Measurements from ENCODE around the gene FSD1.
"Not testable (repeated sequence)": the region's sequence is repeated elsewhere in the genome, so short reads cannot be mapped to it uniquely, and the experiment has no call there.

FSD1 gene

DNA sequence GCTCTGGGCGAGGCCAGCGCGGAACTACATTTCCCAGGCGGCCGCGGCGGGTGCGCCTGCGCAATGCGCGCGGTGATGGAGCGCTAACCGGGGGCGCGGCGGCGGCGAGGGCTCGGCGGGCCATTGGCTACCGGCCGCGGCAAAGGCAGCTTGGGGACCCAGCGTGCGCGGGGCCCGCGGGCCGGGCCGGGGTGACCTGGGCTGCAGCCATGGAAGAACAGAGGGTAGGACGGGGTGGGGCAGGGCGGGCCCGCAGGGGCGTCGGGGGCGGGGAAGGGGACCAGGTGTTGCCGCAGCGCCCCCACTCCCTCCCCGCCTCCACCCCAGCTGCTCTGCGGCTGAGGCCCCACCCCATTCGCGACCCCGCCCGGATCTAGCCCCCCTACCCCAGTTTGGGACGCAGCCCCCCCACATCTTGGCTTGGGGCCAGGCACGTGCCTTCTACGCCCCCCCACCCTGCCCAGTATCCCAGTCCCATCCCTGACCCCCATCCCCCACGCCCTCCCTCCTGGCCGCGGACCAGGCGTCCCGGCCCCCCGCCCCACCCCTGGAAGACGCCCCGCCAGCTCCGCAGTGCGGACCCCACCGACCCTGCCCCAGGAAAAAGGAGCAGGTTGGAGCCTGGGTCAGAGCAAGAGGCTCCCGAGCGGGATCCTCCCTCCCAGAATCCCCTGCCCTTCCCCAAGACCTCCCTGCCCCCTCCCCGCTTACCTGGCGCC lies at the start of gene FSD1:
Gene FSD1, plus strand, starts transcription at position 61 of the 719 bp plus-strand sequence. Its CDS starts 149 bp downstream, at position 210.
- DNase-seq: peak; percentile 81

DNA sequence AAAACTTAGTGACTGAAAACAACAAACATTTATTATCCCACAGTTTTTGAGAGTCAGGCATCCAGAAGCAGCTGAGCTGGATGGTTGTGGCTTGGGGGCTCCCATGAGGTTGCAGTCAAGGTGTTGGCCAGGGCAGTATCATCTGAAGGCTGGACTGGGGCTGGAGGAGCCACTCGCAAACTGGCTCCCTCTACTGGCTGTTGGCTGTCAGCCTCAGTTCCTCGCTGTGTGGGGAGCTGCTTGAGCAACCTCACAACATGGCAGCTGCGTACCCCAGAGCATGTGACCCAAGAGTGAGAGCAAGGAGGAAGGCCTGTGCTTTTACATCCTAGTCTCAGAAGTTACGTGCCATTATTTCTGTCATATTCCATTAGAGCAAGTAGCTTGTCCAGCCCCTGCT lies 47.8 kb upstream of the FSD1 start:
- no peak for DNase-seq

DNA sequence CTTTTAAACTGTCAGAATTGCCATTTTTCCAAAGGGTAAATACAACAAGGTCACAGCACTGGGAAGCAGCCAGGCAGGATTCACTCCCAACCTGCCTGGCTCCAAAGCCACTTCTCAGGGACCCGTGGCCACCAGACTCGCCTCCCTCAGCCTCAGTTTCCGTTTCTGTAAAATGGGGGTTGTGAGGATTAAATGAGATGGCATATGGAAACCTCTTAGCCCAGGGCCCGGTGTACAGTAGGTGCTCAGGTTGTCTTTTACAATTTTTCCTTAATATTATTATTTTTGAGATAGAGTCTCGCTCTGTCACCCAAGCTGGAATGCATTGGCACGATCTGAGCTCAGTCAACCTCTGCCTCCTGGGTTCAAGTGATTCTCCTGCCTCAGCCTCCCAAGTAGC lies 47.4 kb upstream of the FSD1 start:
- DNase-seq: no peak

DNA sequence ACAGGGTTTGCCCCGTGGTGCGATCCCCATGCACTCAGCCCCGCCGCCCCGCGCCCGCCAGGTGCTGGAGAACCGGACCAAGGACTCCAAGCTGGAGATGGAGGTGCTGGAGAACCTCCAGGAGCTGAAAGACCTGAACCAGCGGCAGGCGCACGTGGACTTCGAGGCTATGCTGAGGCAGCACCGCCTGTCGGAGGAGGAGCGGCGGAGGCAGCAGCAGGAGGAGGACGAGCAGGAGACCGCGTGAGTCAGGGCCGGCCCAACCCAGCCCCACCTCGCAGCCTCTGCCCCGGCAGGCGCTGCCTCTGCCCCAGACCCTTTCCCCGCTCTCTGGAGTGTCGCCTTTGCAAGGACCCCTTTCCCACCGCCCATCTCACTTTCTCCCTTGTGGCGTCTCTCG lies 46.2 kb upstream of the FSD1 start:
- no peak for DNase-seq

- no peak for DNase-seq
These were observed 43.7 kb upstream of the FSD1 start for GRCh38 chr19:4260613-4261191.

- no peak for DNase-seq
These were observed 39.6 kb upstream of the FSD1 start for GRCh38 chr19:4264812-4265211.

DNA sequence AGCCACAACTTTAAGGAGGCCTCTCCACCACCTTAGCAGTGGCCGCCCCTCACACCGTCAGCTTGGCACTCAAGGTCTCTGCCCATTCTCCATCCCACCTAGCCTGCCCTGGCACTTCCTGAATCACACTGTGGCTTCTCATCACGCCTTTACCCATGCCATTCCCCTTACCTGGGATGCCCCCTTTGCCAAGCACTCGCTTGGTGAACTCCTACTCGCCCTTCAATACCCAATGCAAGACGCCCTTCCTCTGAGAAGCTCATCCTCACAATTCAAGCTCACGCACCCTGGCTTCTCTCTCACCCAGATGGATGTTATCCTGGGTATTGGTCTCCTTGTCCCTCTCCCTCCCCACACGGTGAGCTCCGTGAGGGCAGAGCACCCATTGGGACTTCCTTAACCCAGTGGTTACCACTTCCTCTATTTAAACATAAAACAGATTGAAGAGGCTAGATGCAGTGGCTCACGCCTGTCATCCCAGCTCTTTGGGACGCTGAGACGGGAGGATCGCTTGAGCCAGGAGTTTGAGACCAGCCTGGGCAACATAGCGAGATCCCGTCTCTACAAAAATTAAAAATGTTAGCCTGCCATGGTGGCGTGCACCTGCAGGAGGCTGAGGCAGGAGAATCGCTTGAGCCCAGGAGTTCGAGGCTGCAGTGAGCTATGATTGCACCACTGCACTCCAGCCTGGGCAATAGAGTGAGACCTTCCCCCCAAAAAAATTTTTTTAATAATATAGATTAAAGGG lies 38.0 kb upstream of the FSD1 start:
- no peak for DNase-seq

- DNase-seq: peak; percentile 60
These were observed 37.1 kb upstream of the FSD1 start for GRCh38 chr19:4267101-4267900.

DNA sequence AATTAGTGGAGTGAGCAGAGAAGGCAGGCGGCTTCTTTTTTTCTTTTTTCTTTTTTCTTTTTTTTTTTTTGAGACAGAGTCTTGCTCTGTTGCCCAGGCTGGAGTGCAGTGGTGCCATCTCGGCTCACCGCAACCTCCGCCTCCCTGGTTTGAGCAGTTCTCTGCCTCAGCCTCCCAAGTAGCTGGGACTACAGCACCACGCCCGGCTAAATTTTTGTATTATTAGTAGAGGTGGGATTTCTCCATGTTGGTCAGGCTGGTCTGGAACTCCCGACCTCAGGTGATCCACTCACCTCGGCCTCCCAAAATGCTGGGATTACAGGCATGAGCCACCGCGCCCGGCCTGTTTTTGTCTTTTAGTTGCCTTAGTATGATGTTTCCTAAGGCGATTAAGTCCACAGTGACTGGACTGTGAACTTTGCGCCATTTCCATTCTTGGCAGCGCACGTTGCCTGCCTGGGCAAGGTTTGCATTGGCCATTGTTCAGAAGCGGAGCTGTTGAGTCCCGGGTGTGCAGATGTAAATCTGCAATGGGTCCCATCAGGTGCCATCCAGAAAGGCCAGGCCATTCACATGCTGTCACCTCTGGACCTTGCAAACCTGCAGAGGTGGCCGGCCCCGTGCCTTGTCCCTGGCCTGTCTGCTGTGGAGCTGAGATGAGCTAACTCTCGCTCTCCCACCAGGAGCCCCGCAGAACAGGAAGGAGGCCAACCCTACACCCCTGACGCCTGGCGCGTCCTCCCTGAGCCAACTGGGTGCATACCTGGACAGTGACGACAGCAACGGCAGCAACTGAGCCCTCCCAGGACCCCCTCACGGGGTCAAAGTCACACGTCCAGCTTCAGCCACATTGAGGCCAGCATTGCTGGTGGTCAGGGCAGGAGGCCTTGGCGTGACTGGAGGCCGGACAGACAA lies 36.2 kb upstream of the FSD1 start:
- DNase-seq: no peak

DNA sequence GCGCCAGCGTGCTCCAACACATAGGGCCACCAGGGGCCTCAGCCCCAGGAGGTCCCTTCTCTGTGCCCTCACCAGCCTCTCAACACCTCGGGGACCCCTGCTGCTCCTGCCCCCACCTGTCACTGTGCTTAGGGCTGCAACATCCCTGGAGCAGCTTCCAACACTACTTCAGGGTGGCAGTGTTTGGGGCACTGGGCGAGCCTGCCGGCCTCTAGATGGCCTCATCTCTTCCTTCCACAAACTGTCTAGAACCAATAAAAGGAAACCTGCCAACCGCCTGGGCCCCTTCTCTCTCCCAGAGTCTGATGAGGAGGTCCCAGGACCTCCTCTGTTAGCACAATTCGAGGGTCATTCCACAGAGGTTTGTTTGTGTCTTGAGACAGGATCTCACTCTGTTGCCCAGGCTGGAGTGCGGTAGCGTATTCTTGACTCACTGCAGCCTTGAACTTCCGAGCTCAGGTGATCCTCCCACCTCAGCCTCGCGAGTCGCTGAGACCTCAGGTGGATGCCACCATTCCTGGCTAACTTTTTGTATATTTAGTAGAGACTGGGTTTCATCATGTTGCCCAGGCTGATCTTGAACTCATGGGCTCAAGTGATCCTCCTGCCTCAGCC lies 35.5 kb upstream of the FSD1 start:
- DNase-seq: no peak

DNA sequence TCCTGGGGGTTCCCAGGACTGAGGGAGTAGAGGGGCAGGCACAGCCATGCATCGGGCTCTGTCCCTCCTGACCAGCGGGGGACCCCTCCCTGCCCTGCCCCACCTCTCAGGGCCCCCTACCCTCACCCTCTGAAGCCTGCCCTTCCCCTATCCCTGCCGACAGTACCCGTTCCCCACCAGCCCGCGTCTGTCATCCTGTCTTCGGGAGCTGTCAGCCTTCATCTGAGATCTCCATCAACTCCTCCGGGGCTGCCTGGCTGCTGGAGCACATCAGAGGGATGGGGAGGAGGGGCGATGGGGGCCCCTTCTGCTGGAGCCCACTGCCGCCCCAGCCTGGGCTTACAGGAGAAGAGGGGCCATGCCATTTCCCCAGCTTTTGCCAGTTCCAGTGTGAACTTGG lies 31.5 kb upstream of the FSD1 start:
- DNase-seq: no peak

GRCh38 chr19:4274321-4274686 lies 30.1 kb upstream of the FSD1 start:
- DNase-seq: not testable (repeated sequence)

DNA sequence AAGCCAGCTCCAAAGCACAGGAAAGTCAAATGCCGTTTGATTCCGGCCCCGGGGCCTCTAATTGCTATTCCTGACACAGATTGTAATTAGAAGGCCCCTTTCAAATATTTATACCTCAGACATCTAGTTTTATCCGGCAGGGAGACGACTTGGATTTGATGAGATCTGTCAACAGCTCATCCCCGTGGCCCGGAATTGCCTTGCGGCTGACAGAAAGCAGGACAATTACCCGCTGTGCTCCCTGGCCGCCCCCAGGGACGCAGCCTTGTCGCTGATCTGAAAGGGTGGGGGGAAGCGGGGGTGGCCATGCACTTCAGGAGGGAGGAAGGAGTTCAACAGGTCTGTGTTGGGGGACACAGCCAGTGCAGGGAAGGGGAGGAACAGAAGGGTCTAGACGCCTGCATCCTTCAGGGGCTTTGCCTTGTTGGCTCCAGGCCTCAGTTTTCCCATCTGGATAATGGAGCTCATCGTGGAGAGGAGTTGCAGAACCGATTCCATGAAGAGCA lies 27.2 kb upstream of the FSD1 start:
- no peak for DNase-seq

DNA sequence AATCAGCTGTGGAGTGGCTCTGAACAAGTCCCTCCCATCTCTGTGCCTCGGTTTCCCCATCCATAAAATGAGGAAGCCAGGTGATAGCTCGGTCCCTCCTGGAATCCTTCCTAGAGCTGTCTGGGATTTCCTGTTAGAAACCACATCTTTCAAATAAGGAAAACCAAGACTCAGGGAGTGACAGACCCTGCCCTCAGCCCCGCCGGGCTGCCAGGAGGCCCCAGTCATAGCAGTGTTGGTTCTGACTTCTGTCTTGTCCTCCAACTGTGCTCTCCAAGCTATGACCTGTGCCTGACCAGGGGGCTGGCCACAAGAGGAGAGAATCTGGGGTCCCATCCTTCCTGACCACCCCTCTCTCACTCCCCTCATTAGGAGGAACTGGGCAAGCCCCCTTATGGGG lies 26.4 kb upstream of the FSD1 start:
- DNase-seq: no peak

DNA sequence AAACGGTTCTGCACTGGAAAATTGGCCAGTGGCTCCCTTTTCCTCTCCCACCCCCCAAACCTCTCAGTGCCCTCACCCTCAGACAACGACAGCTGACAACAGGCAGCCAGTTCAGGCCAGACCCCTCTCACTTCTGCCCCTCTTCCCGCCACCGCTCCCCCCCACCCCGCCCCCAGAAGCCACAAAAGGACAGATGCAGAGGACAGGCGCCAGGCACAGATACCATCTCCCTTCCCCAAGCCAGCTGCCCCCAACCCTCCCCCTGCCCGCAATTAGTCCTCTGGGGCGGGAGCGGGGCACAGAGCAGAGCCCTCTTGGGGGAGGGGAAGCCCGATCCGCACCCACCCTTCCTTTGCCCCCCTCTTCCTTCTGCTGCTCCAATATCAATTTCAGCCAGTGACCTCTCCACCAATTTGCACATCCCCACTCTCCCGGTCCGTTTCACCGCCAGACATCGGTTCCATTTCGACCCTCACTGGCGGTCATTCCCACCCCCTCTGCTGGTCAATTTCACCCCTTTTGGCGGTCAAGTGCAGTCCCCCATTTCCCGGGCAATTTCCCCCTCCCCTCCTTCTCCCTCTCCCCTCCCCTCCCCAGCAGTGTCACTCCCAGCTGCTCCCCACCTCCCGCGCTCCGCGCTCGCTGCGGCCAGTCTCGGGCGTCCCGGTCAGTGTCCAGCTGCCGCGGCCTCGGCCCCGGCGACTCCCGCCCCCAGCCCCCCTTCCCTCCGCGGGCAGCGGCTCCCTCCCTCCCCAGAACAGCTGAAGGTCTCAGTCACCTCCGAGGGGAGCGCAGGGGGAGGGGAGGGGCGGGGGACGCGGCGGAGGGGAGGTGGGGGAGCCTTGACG lies 25.8 kb upstream of the FSD1 start, which contains the start of gene SHD:
Gene SHD, plus strand, starts transcription at position 848 of the 848 bp plus-strand sequence. CDS start 798 bp downstream, outside the sequence.
- no peak for DNase-seq

DNA sequence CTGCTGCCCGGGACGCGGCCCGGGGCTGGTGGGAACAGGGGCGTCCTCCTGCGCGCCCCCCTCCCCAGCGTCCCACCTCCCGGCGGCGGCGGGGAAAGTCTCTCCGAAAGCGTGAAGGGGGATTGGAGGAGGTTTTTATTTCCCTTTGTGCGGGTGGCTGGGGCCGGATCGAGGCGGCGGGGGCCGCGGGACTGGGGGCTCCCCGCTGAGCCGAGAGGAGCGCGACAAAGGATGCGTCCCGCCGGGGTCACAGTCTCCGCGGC lies 25.2 kb upstream of the FSD1 start:
- no peak for DNase-seq

- DNase-seq: no peak
These were observed 24.6 kb upstream of the FSD1 start for GRCh38 chr19:4279530-4280422.

- DNase-seq: no peak
These were observed 20.0 kb upstream of the FSD1 start for GRCh38 chr19:4284176-4284958.

DNA sequence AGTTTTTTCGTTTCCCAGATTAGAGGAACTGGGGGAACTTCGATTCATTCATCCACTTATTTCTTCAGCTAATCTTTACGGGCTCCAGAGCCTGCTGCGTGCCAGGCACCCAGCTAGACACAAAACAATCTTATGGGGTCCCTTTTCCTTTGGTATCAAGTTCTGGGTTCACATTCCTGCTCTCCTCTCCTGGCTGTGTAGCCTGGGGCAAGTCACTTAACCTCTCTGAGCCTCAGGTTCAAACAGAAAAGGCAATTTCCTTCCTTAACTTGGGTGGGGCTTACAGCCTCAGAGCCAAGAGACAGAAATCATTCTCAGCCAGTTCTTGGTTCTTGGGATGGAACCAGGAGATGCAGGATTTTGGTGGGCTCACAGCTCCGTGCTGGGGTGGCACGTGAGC lies 19.4 kb upstream of the FSD1 start:
- no peak for DNase-seq
